Mucosa of descending colon (tissue), 3 donors: Measurements from ENCODE around the gene RTN4R. TPM values are rescaled to one million over a fixed set of nuclear protein-coding genes. Genes with fewer than 3 reads are reported as not detected.
A peak's percentile ranks its signal among the peaks of the same experiment; 100 is the strongest.

Source experiments
- ATAC-seq: fragments of 200-7000 bp; cut with Tn5 transposase; one replicate; pipeline ENCODE4 v1.9.1; 2020; ENCODE audit warnings: mild to moderate bottlenecking, moderate library complexity
- DNase-seq, 3 donors: peaks; one replicate each; pipeline ENCODE4 v3.0.0-alpha.2; 2020
- H3K36me3 ChIP-seq: fragments of 200-600 bp; one replicate; pipeline ENCODE4 v1.8.0; 2021; ENCODE audit warnings: low read depth, mild to moderate bottlenecking
- H3K4me1 ChIP-seq: fragments of 200-600 bp; one replicate; pipeline ENCODE4 v1.8.0; 2021; ENCODE audit warnings: low read depth, mild to moderate bottlenecking
- H3K4me3 ChIP-seq: fragments of 200-600 bp; one replicate; pipeline ENCODE4 v1.8.0; 2021; ENCODE audit warnings: mild to moderate bottlenecking
- H3K9me3 ChIP-seq: fragments of 200-600 bp; one replicate; pipeline ENCODE4 v1.8.0; 2021; ENCODE audit warnings: mild to moderate bottlenecking
- intact Hi-C, 2 donors: fragments of 100-400 bp; cut with DNase I in 1 of 2; cut with micrococcal nuclease in 1 of 2; formaldehyde crosslinking; loops; one replicate each; pipeline versions ENCODE4 v1.11.0 to v1.11.1; 2022; cut with DNase I, micrococcal nuclease
- total RNA-seq, 3 donors: library from RNA; stranded (reverse); fragmentation: NEBNext Ultra II Directional in 2 of 3; extraction: Animal tissue kit (Norgen Biotek cat#: 25700) in 2 of 3; gene quantifications; one replicate each; pipeline versions ENCODE4 v1.2.1 to v1.2.4, GENCODE V29; 2021 to 2023
- TF ChIP-seq, protein P1 (sequence below): fragments of 200-600 bp; IDR thresholded peaks from one replicate; pipeline ENCODE4 v1.8.0; 2022; ENCODE audit warnings: antibody characterized with exemption, mild to moderate bottlenecking
- donor health status: DM: no; HTN: no; CAD: no; lungs with moderate emphysema.
- donor health status: DM: no; HTN: no; CAD: no.
- donor health status: DM: no; HTN: yes; CAD: no.

The RTN4R gene
- total RNA-seq, 3 donors from 2014 or later, result 1.6 to 3.5 (median 2.5) TPM

DNA sequence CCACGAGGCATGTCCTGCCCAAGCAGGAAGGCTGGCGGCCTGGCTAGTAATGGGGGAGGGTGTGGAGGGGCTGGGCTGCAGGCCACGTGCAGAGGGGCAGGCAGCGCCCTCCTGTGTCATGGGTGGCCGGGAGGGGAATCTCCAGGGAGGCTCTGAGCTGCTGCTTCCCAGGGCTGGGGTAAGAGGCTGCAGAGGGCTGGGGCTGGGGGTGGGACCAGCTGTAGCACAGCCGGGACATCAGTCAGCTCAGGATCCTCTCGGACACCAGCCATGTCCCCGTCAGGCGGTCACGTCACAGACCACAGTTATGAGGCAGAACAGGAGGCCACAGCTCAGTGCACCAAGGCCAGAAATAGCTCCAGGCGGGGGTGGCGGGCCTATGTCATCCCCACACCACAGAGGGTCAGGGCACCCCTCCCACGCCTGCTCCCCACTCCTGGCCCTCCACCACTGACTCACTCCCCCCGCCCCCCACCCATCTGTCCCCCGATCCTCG is 21.1 kb downstream of the RTN4R start:
- no peak overlapping the region for H3K4me3 ChIP-seq
- intact Hi-C loops, result no loop called here
- H3K4me1 ChIP-seq, result peaks cover 9% of the 10 kb centered on the region
- DNase-seq (no peak), ATAC-seq (no peak)
- H3K9me3 ChIP-seq, result no peaks in the 10 kb centered on the region
- no peaks in the 10 kb centered on the region for H3K36me3 ChIP-seq
- TF ChIP-seq, protein P1, sequence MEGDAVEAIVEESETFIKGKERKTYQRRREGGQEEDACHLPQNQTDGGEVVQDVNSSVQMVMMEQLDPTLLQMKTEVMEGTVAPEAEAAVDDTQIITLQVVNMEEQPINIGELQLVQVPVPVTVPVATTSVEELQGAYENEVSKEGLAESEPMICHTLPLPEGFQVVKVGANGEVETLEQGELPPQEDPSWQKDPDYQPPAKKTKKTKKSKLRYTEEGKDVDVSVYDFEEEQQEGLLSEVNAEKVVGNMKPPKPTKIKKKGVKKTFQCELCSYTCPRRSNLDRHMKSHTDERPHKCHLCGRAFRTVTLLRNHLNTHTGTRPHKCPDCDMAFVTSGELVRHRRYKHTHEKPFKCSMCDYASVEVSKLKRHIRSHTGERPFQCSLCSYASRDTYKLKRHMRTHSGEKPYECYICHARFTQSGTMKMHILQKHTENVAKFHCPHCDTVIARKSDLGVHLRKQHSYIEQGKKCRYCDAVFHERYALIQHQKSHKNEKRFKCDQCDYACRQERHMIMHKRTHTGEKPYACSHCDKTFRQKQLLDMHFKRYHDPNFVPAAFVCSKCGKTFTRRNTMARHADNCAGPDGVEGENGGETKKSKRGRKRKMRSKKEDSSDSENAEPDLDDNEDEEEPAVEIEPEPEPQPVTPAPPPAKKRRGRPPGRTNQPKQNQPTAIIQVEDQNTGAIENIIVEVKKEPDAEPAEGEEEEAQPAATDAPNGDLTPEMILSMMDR, result no peak

DNA sequence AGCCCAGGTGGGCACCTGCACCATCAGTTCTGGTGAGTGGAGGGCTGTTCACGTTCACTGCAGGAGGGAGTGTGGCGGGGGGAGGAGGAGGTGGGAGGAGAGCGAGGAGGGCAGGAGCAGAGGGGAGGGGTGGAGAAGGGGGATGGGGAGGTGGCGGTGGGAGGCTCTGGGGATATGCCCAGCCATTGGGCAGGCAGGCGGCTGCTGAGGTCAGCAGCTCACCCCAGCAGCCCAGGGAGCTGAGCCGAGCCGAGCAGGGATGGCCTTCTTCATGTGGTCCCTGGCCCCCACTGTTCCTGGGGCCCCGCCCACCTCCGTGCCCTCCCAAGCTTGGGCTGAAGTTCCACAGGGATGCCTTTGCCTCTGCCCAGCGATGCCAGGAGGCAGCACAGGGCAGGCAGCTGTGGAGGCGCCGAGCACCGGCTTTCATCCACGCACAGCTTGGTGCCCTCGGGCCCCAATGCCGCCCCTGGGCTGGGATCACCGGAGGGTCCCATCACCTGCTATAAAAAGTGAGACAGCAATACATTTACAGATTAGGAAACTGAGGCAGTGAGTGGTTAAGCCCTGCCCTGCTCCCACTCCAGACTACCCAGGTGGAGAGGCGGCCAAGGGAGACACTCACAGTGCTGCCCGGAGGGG is 21.6 kb downstream of the RTN4R start:
- intact Hi-C loops, result no loop called here
- peaks cover 9% of the 10 kb centered on the region for H3K4me1 ChIP-seq
- TF ChIP-seq, protein P1, result no peak
- H3K36me3 ChIP-seq, result no peaks in the 10 kb centered on the region
- no peaks in the 10 kb centered on the region for H3K9me3 ChIP-seq
- DNase-seq (no peak), ATAC-seq (no peak)
- H3K4me3 ChIP-seq, result no peak overlapping the region

DNA sequence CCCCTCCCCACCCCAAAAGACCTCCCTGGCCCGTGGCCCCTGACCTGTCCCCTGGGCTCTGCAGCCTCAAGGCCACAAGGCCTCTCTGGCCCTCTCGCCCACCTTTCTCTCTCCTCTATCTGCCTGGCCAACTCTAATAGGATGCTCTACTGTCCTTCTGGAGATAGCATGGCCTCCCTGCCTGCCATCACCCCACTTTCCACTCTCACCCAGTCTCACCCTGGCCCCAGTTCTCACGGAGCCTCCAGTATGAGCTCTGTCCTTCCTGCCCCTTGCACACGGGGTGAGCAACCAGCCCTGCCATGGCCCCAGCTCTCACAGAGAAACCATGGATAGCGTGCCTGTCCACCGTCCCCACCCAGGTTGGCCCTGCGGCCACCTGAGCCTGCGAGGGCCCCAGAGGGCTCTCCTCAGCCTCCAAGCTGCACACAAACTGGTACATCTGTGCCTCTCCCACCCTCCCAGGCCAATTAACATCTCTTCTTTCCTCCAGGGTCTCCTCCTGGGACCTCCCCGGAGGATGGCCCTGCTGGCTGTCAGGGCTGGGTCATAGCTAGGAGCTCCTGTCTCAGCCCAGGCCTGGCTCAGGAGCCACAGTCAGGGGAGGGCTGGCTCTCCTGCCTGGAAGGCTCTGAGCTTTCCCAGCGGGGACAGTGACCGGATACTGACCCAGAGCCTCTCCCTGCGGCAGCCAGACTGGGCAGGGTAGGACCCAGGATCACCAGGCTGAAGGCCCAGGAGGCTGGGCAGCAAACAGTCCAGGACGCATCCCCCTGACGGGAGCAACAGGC is 22.3 kb downstream of the RTN4R start:
- no peak for DNase-seq
- TF ChIP-seq, protein P1, result no peak
- Histone ChIP-seq H3K9me3 (no peaks in the 10 kb centered on the region), H3K4me1 (peaks cover 9% of the 10 kb centered on the region), H3K36me3 (no peaks in the 10 kb centered on the region), H3K4me3 (no peak overlapping the region)
- intact Hi-C loops, result no loop called here
- no peak for ATAC-seq

DNA sequence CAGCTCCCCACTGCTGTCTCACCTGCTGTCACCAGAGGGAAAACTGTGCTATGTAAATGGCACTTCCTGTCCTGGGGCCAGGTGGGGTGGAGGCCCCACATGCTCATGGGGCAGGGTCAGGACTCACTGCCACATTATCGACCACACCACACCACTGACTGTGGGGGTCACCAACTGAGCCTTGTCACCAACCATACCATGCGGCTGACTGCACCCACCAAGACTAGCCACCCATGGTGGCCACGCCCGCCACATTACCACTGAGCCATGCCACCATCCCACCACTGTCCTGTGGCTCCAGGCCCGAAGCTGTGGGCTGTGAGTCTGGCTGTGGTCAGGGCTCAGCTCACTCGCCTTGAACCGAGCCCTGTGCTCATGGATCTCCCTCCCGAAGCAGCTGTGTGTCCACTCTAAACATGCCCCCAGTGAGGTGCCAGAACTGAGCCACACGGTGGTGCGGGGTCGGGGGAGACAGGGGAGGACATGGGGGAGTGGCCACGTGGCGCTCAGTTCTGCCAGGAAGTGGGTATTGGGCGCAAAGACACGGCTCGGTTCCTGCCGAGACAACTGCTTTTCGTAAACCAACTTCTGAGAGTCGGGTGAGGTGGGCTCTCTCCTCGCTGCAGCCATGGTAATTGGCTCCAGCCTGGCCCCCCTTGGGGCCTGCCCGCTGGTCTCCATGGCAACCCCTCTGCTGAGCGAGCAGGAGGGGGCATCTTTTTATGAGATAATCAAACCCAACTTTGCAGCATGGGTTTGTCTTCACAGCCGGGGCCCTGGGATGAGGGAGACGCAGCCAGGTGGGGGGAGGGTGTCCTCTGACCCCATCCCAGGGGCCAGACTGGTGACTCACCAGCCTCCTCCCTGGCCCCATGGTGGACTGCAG is 23.2 kb downstream of the RTN4R start:
- H3K4me1 ChIP-seq, result peaks cover 8% of the 10 kb centered on the region
- no peaks in the 10 kb centered on the region for H3K9me3 ChIP-seq
- no peaks in the 10 kb centered on the region for H3K36me3 ChIP-seq
- intact Hi-C loops, result no loop called here
- TF ChIP-seq, protein P1, result no peak
- ATAC-seq (peak; percentile 42), DNase-seq (no peak)
- H3K4me3 ChIP-seq, result no peak overlapping the region

DNA sequence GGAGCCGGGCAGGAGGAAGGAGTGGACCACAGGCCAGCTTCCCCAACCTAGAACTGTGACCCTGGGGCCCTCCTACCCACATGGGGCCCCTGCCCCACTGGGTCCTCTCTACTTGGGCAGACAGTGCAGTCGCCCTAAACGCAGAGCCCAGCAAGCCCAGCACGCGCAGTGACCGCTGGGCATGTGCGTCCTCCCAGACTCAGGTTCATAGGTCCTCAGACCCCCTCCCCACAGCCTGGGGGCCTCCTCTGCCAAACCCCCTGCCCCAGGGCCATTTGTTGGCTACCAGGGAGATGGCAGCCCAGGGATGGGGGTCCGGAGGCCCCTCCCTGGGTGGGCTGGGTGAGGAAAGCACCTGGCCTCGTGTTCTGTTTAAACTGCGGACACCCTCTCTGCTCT is 23.9 kb downstream of the RTN4R start:
- Histone ChIP-seq H3K9me3 (no peaks in the 10 kb centered on the region), H3K36me3 (no peaks in the 10 kb centered on the region), H3K4me1 (peaks cover 3% of the 10 kb centered on the region), H3K4me3 (no peak overlapping the region)
- intact Hi-C loops, result no loop called here
- TF ChIP-seq, protein P1, result no peak
- ATAC-seq, result no peak
- DNase-seq, result no peak
